AG04450 (cell line): ENCODE data around the gene GLT8D1. TPM values are rescaled to one million over a fixed set of nuclear protein-coding genes. Genes with fewer than 3 reads are reported as not detected.

Source experiments
- CTCF ChIA-PET: fragments of 300-600, 350-600 bp; formaldehyde crosslinking; extraction: SDS; loops from one replicate; lab custom pipeline; 2022; ENCODE audit warnings: antibody characterized with exemption, inconsistent platforms; lab: Charles Lee
- POLR2A ChIA-PET: fragments of 350-600 bp; formaldehyde crosslinking; extraction: SDS; loops from one replicate; lab custom pipeline; 2021; ENCODE audit warnings: antibody characterized with exemption, inconsistent platforms; lab: Yijun Ruan, JAX
- DNase-seq: peaks from one replicate; pipeline ENCODE4 v3.0.0-alpha.2; 2011; ENCODE audit warnings: low read depth, low spot score
- H3K27ac ChIP-seq: one replicate; pipeline ENCODE4 v1.5.1; 2012; ENCODE audit warnings: low read depth, low read length, control low read depth
- H3K27me3 ChIP-seq: one replicate; pipeline ENCODE4 v1.6.0; 2012; ENCODE audit warnings: low read length; ENCODE audit not compliant: control insufficient read depth, insufficient read depth
- H3K4me3 ChIP-seq: 2 replicates; pipeline ENCODE4 v1.5.1; 2011; ENCODE audit warnings: mild to moderate bottlenecking, low read depth, low read length, control low read depth
- H3K9me3 ChIP-seq: 2 replicates; pipeline ENCODE4 v1.5.1; 2012; ENCODE audit warnings: low read length; ENCODE audit not compliant: control insufficient read depth, insufficient read depth
- polyA plus RNA-seq: library from polyadenylated mRNA; depleted of rRNA; stranded (reverse); fragments of >200 nt; gene quantifications from 2 replicates; pipeline ENCODE4 v1.2.3, GENCODE V29; 2011; rRNA removed
- small RNA-seq: library from RNA; depleted of rRNA; stranded (forward); fragments of <200 nt; gene quantifications from one replicate; pipeline ENCODE3, GENCODE V24; 2012; ENCODE audit warnings: low read depth; ENCODE audit not compliant: insufficient read length
- TF ChIP-seq, protein P1 (sequence below): IDR thresholded peaks from 2 replicates; pipeline ENCODE4 v1.5.1; 2011; ENCODE audit warnings: low read depth, low read length, control low read depth, inconsistent platforms

GLT8D1 gene
- polyA plus RNA-seq, 1 experiment = 147 TPM

DNA sequence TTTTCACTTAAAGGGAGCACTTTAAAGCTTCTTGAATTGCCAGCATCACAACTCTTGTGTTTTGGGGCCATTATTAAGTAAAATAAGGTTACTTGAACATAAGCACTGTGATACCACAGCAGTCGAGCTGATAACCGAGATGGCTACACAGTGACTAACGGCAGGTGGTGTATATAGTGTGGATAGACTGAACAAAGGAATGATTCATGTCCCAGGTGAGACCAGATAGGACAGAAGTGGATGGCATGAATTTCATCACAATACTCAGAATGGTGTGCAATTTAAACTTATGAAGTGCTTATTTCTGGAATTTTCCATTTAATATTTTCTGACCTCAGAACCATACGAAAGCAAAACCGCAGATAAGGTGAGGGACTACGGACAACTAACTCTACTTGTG, 60.0 kb downstream of the GLT8D1 start:
- ChIA-PET POLR2A (no interaction called here), CTCF (no interaction called here)
- DNase-seq = no peak
- Histone ChIP-seq H3K27ac (no peak overlapping the region), H3K27me3 (no peaks in the 10 kb centered on the region), H3K9me3 (no peaks in the 10 kb centered on the region), H3K4me3 (no peak overlapping the region)
- TF ChIP-seq, protein P1, sequence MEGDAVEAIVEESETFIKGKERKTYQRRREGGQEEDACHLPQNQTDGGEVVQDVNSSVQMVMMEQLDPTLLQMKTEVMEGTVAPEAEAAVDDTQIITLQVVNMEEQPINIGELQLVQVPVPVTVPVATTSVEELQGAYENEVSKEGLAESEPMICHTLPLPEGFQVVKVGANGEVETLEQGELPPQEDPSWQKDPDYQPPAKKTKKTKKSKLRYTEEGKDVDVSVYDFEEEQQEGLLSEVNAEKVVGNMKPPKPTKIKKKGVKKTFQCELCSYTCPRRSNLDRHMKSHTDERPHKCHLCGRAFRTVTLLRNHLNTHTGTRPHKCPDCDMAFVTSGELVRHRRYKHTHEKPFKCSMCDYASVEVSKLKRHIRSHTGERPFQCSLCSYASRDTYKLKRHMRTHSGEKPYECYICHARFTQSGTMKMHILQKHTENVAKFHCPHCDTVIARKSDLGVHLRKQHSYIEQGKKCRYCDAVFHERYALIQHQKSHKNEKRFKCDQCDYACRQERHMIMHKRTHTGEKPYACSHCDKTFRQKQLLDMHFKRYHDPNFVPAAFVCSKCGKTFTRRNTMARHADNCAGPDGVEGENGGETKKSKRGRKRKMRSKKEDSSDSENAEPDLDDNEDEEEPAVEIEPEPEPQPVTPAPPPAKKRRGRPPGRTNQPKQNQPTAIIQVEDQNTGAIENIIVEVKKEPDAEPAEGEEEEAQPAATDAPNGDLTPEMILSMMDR = no peak

Small RNA genes within 50 kb of the gene (small RNA-seq; reads per million reads assigned to genes)
- gene AC006254.2 = not detected
- 1,128 reads per million, percentile 96 among the genes with 10 or more reads in this experiment for gene RF00569
- gene RF01183 = not detected
- not detected for gene SNORD19
- gene SNORD19B = not detected
- 243 reads per million, percentile 92 among the genes with 10 or more reads in this experiment for gene SNORD69

Other genes starting within 250 kb of the GLT8D1 start
- 0.02 TPM in 1 of 2 replicates, not detected in the other for gene STAB1, start 210.5 kb downstream of the GLT8D1 start, polyA plus RNA-seq
- 97.9 and 154 TPM in 2 replicates for gene NT5DC2, start 171.9 kb downstream of the GLT8D1 start, polyA plus RNA-seq
- gene UQCC5, start 169.2 kb downstream of the GLT8D1 start, polyA plus RNA-seq = 8.7 and 9.5 TPM in 2 replicates
- 31.3 and 40.6 TPM in 2 replicates for gene PBRM1, start 19.9 kb downstream of the GLT8D1 start, polyA plus RNA-seq
- 71.6 and 81.7 TPM in 2 replicates for gene GNL3, start 19.8 kb downstream of the GLT8D1 start, polyA plus RNA-seq
- 135 and 161 TPM in 2 replicates for gene SPCS1, start 315 bp upstream of the GLT8D1 start, polyA plus RNA-seq
- gene NEK4, start 65.1 kb upstream of the GLT8D1 start, polyA plus RNA-seq = 13.4 and 14.4 TPM in 2 replicates
- not detected in 2 replicates for gene ITIH1, start 71.8 kb upstream of the GLT8D1 start, polyA plus RNA-seq
- gene ITIH3, start 89.0 kb upstream of the GLT8D1 start, polyA plus RNA-seq = 0.72 and 0.86 TPM in 2 replicates
- 0.63 and 0.64 TPM in 2 replicates for gene ITIH4, start 124.9 kb upstream of the GLT8D1 start, polyA plus RNA-seq
- gene MUSTN1, start 129.2 kb upstream of the GLT8D1 start, polyA plus RNA-seq = not detected in 2 replicates
- 10.0 and 12.5 TPM in 2 replicates for gene STIMATE, start 191.8 kb upstream of the GLT8D1 start, polyA plus RNA-seq